Upper lobe of left lung (tissue), 6 donors: ENCODE data around the gene TBX4. TPM values are rescaled to one million over a fixed set of nuclear protein-coding genes. Genes with fewer than 3 reads are reported as not detected.
A peak's percentile ranks its signal among the peaks of the same experiment; 100 is the strongest.

Experiments
- ATAC-seq, 2 donors: fragments of 200-7000 bp; cut with Tn5 transposase; one replicate each; pipeline ENCODE4 v1.9.1; 2022; ENCODE audit warnings: mild to moderate bottlenecking in 2 of 2, moderate library complexity in 2 of 2; ENCODE audit not compliant: low FRiP score in 2 of 2
- DNase-seq, 2 donors: peaks; one replicate each; pipeline ENCODE4 v3.0.0-alpha.2; 2019 to 2020
- H3K27ac ChIP-seq, 4 donors: fragments of 200-600 bp; sonication (generic); one replicate each; pipeline ENCODE4 v1.5.1; 2016 to 2019
- H3K27me3 ChIP-seq, 4 donors: fragments of 200-600 bp; sonication (generic); one replicate each; pipeline ENCODE4 v1.5.1; 2017 to 2019
- H3K36me3 ChIP-seq, 4 donors: fragments of 200-600 bp; sonication (generic); one replicate each; pipeline ENCODE4 v1.5.1; 2016 to 2019
- H3K4me1 ChIP-seq, 4 donors: fragments of 200-600 bp; sonication (generic); one replicate each; pipeline ENCODE4 v1.5.1; 2018 to 2019
- H3K4me3 ChIP-seq, 4 donors: fragments of 200-600 bp; sonication (generic); one replicate each; pipeline ENCODE4 v1.5.1; 2017 to 2019; ENCODE audit warnings: mild to moderate bottlenecking in 2 of 4, moderate library complexity in 1 of 4
- H3K9me3 ChIP-seq, 4 donors: fragments of 200-600 bp; sonication (generic); one replicate each; pipeline ENCODE4 v1.5.1; 2018 to 2019
- EP300 ChIP-seq, 4 donors: sonication (generic); formaldehyde crosslinking; IDR thresholded peaks; one replicate each; pipeline ENCODE4 v1.5.1; 2017; ENCODE audit warnings: antibody characterized with exemption in 4 of 4, control low read depth in 2 of 4
- POLR2A ChIP-seq, 4 donors: fragments of 450-650 bp; IDR thresholded peaks; one replicate each; pipeline ENCODE4 v1.5.1; 2016 to 2017; ENCODE audit warnings: antibody characterized with exemption in 4 of 4, mild to moderate bottlenecking in 2 of 4
- POLR2AphosphoS5 ChIP-seq, 2 donors: sonication (generic); formaldehyde crosslinking; IDR thresholded peaks; one replicate each; pipeline ENCODE4 v1.5.1; 2017; ENCODE audit warnings: antibody characterized with exemption in 2 of 2
- WGBS, 2 donors: methylation state at CpG; one replicate each; pipeline ENCODE4 v1.1.5; 2017 to 2018; 5-methylcytosine and 5-hydroxymethylcytosine counted together
- total RNA-seq, 6 donors: library from RNA; depleted of rRNA in 4 of 6; stranded (reverse); fragments of >200 nt in 4 of 6; gene quantifications; one replicate each; pipeline versions ENCODE4 v1.1.0 to v1.2.1, GENCODE V29; 2016 to 2021
- TF ChIP-seq, protein P1 (sequence below), 6 experiments: fragments of 450-650 bp in 4 of 6; fragments of 200-600 bp in 2 of 6; sonication (generic) in 2 of 6; IDR thresholded peaks; one replicate each; pipeline ENCODE4 v1.5.1; 2016 to 2019; ENCODE audit warnings: antibody characterized with exemption in 6 of 6
- donor health status: DM: no; HTN: no; CAD: no; lungs with moderate emphysema.
- donor health status: DM: no; HTN: yes; CAD: no; lungs with severe emphysema.

The TBX4 gene
- total RNA-seq, 6 donors from 2014 or later: 10.2 to 69.1 (median 22.7) TPM

DNA sequence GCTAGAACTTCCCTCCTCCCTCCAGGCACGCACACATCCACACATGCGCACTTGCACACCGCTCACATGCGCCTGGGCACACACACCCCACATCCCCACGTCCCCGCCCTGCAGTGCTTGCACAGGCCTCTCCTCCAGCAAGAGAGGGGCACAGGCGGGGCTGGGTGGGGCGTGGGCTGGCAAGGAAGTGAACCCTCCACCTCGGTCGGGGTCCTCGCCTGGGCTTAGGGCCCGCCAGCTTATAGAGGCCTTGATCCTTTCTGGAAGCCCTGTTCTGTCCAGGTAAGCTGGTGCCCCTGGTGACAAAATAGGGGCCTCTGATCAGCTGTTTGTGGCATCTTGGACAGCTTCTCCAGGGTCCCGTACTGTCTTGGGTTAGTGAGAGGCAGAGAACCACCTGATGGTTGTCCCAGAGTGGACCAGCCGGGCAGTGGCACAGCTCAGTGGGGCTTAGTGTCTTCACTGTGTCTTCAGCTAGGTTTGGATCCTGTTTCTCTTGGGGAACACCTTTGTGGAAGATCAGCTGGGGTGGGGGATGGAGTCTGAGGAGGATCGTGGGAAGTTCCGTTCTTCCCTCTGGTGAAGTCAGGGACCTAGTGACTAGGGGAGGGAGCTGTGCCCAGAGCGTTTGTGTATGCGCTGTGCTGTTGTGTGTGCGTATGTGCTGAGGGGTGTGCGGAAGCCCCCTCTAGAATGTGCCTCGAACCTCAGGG, 12.1 kb downstream of the TBX4 start:
- ATAC-seq: no peak
- TF ChIP-seq POLR2A (IDR thresholded peaks at IDR 0.05) (no peak), POLR2AphosphoS5 (IDR thresholded peaks at IDR 0.05) (no peak), EP300 (IDR thresholded peaks at IDR 0.05) (no peak)
- TF ChIP-seq, protein P1, sequence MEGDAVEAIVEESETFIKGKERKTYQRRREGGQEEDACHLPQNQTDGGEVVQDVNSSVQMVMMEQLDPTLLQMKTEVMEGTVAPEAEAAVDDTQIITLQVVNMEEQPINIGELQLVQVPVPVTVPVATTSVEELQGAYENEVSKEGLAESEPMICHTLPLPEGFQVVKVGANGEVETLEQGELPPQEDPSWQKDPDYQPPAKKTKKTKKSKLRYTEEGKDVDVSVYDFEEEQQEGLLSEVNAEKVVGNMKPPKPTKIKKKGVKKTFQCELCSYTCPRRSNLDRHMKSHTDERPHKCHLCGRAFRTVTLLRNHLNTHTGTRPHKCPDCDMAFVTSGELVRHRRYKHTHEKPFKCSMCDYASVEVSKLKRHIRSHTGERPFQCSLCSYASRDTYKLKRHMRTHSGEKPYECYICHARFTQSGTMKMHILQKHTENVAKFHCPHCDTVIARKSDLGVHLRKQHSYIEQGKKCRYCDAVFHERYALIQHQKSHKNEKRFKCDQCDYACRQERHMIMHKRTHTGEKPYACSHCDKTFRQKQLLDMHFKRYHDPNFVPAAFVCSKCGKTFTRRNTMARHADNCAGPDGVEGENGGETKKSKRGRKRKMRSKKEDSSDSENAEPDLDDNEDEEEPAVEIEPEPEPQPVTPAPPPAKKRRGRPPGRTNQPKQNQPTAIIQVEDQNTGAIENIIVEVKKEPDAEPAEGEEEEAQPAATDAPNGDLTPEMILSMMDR (IDR thresholded peaks at IDR 0.05): no peak
- Histone ChIP-seq H3K4me1 (peaks cover 13 to 30% (median 24%) of the 10 kb centered on the region in 4 donors), H3K4me3 (no peak overlapping the region), H3K27me3 (peaks cover 0 to 21% (median 8%) of the 10 kb centered on the region in 4 donors), H3K9me3 (no peaks in the 10 kb centered on the region), H3K27ac (peak overlapping the region; percentile 71 to 92 (median 82)), H3K36me3 (peaks cover 0 to 6% (median 0%) of the 10 kb centered on the region in 4 donors)
- 83% methylated on average over 9 to 21 of the region's 21 CpGs for WGBS, 2 donors
- DNase-seq: peak in 1 of 2 donors; percentile 63

DNA sequence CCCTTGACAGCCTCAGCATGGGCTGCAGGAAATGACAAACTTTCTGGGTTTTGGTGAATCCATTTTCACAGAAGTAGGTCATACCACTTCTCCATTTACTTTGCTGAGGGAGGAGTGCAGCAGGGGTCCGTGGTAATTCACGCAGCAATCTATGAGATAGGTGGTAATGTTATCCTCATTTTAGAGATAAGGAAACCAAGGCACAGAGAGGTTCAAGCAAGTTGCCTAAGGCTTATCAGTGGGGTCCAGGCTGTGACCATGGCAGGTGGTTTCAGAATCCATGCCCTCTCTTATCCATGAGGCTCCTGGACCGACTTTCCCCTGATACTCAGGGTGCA, 12.6 kb downstream of the TBX4 start:
- peaks cover 0 to 6% (median 0%) of the 10 kb centered on the region in 4 donors for H3K36me3 ChIP-seq
- peaks cover 13 to 30% (median 21%) of the 10 kb centered on the region in 4 donors for H3K4me1 ChIP-seq
- no peak for DNase-seq
- peak overlapping the region; percentile 71 to 92 (median 82) for H3K27ac ChIP-seq
- WGBS, 2 donors: 62 to 66% methylated on average over 3 of the region's 3 CpGs
- peaks cover 0 to 18% (median 8%) of the 10 kb centered on the region in 4 donors for H3K27me3 ChIP-seq
- no peak overlapping the region for H3K4me3 ChIP-seq
- ATAC-seq: no peak
- no peaks in the 10 kb centered on the region for H3K9me3 ChIP-seq
- no peak for TF ChIP-seq POLR2AphosphoS5 (IDR thresholded peaks at IDR 0.05)
- TF ChIP-seq POLR2A (IDR thresholded peaks at IDR 0.05): no peak
- TF ChIP-seq, protein P1 (IDR thresholded peaks at IDR 0.05): no peak
- TF ChIP-seq EP300 (IDR thresholded peaks at IDR 0.05): no peak

DNA sequence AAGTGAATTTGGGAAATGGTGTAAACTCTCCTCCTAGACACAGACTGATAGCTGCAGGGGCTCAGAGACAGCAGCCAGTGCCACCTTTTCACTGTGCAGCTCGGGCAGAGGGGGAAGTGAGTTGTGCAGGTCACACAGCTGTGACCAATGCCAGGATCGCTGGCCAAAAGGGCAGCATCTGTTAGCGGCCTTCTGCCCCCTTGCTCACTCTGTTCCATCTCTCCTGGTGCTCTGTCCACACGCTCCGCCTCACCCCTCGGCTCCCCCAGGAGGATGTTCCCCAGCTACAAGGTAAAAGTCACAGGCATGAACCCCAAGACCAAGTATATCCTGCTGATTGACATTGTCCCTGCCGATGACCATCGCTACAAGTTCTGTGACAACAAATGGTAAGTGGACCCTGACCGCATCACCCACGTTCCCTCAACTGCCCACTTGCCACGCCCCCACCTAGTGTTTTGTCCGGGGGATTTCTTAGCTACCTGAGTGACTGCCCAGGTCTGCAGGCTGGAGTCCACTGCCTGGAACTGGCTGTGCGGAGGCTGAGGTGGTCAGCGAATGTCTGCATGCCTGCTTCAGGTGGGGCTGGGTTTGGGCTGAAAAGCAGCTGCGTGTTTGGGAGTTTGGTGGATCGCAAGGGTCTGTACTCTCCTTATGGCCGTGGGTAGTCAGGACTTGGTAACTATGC, 13.5 kb downstream of the TBX4 start:
- H3K4me3 ChIP-seq: no peak overlapping the region
- H3K27me3 ChIP-seq: peaks cover 0 to 13% (median 7%) of the 10 kb centered on the region in 4 donors
- H3K36me3 ChIP-seq: peaks cover 0 to 6% (median 0%) of the 10 kb centered on the region in 4 donors
- ATAC-seq (no peak), DNase-seq (no peak)
- H3K9me3 ChIP-seq: no peaks in the 10 kb centered on the region
- peak overlapping the region in 3 of 4 donors; percentile 2 to 35 (median 11) for H3K27ac ChIP-seq
- WGBS, 2 donors: 77 to 79% methylated on average over 9 to 17 of the region's 17 CpGs
- TF ChIP-seq EP300 (IDR thresholded peaks at IDR 0.05) (no peak), POLR2AphosphoS5 (IDR thresholded peaks at IDR 0.05) (no peak), POLR2A (IDR thresholded peaks at IDR 0.05) (no peak)
- TF ChIP-seq, protein P1 (IDR thresholded peaks at IDR 0.05): no peak
- H3K4me1 ChIP-seq: peaks cover 13 to 30% (median 21%) of the 10 kb centered on the region in 4 donors

DNA sequence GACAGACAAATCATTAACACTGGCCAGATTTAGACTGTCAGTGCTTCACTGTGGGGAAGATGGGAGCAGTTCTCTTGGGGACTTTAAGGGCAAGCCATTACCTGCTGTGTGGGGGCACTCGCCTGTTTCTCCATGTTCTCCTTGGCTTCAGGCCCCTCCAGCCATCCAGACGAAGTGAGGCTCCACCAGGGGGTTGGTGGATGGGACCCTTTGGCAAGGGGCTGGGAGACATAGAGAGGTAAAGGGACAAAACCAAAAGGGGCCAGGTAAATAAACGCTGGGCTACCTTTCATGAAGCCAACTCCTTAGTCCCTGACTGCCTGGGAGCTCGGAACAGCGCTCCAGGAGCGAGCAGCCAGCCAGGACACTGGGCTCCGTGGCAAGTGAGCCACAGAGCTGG, 14.0 kb downstream of the TBX4 start:
- H3K27ac ChIP-seq: peak overlapping the region in 3 of 4 donors; percentile 1 to 11 (median 2)
- H3K36me3 ChIP-seq: peaks cover 0 to 6% (median 0%) of the 10 kb centered on the region in 4 donors
- no peaks in the 10 kb centered on the region for H3K9me3 ChIP-seq

More for the DNA sequence above, 14.0 kb downstream of the TBX4 start:
- no peak overlapping the region for H3K4me3 ChIP-seq
- peaks cover 13 to 25% (median 21%) of the 10 kb centered on the region in 4 donors for H3K4me1 ChIP-seq
- H3K27me3 ChIP-seq: peaks cover 0 to 12% (median 5%) of the 10 kb centered on the region in 4 donors
- DNase-seq (no peak), ATAC-seq (no peak)
- WGBS, 2 donors: 70 to 82% methylated on average over 6 to 7 of the region's 7 CpGs
- no peak for TF ChIP-seq POLR2A (IDR thresholded peaks at IDR 0.05)
- TF ChIP-seq, protein P1 (IDR thresholded peaks at IDR 0.05): no peak
- no peak for TF ChIP-seq EP300 (IDR thresholded peaks at IDR 0.05)
- TF ChIP-seq POLR2AphosphoS5 (IDR thresholded peaks at IDR 0.05): no peak
